ENCODE measurements around the gene HCRT.

HCRT gene

GRCh38 chr17:42193969-42194899 is 9.0 kb upstream of the HCRT start, which contains the start of gene GHDC:
Gene GHDC, minus strand, starts transcription at chr17:42194494. Its CDS starts 913 bp downstream, at chr17:42193581.
- TF ChIP-seq TAF1 (IDR thresholded peaks at IDR 0.05; ENCODE audit: low read depth): no peak
- no peak for TF ChIP-seq RAD21 (IDR thresholded peaks at IDR 0.05; ENCODE audit: low read depth)
- TF ChIP-seq ZBTB7A (IDR thresholded peaks at IDR 0.05; ENCODE audit: low read depth): peak; percentile 77; the same call in 1 of the 2 replicates
- TF ChIP-seq CEBPB (IDR thresholded peaks at IDR 0.05): no peak
- TF ChIP-seq YY1 (IDR thresholded peaks at IDR 0.05; ENCODE audit: low read depth): 0 out of 2 replicates have a peak, but pooled peaks have one; percentile 67
- TF ChIP-seq, protein P1, sequence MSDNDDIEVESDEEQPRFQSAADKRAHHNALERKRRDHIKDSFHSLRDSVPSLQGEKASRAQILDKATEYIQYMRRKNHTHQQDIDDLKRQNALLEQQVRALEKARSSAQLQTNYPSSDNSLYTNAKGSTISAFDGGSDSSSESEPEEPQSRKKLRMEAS (IDR thresholded peaks at IDR 0.05): peak; percentile 97
- TF ChIP-seq, protein P2, sequence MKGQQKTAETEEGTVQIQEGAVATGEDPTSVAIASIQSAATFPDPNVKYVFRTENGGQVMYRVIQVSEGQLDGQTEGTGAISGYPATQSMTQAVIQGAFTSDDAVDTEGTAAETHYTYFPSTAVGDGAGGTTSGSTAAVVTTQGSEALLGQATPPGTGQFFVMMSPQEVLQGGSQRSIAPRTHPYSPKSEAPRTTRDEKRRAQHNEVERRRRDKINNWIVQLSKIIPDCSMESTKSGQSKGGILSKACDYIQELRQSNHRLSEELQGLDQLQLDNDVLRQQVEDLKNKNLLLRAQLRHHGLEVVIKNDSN (IDR thresholded peaks at IDR 0.05): peak; percentile 85
- TF ChIP-seq REST (IDR thresholded peaks at IDR 0.05; ENCODE audit: low read depth): no peak
- no peak for TF ChIP-seq FOXM1 (IDR thresholded peaks at IDR 0.05; ENCODE audit: borderline replicate concordance, low read depth)
- TF ChIP-seq TEAD4 (IDR thresholded peaks at IDR 0.05): no peak
- TF ChIP-seq NFIC (IDR thresholded peaks at IDR 0.05): no peak
- TF ChIP-seq TCF12 (IDR thresholded peaks at IDR 0.05; ENCODE audit: low read depth): peak; percentile 52; the same call in 1 of the 2 replicates
- TF ChIP-seq EP300 (IDR thresholded peaks at IDR 0.05; ENCODE audit: borderline replicate concordance): no peak
- no peak for TF ChIP-seq EGR1 (IDR thresholded peaks at IDR 0.05)
- TF ChIP-seq CREB1 (IDR thresholded peaks at IDR 0.05; ENCODE audit: low read depth): no peak

DNA sequence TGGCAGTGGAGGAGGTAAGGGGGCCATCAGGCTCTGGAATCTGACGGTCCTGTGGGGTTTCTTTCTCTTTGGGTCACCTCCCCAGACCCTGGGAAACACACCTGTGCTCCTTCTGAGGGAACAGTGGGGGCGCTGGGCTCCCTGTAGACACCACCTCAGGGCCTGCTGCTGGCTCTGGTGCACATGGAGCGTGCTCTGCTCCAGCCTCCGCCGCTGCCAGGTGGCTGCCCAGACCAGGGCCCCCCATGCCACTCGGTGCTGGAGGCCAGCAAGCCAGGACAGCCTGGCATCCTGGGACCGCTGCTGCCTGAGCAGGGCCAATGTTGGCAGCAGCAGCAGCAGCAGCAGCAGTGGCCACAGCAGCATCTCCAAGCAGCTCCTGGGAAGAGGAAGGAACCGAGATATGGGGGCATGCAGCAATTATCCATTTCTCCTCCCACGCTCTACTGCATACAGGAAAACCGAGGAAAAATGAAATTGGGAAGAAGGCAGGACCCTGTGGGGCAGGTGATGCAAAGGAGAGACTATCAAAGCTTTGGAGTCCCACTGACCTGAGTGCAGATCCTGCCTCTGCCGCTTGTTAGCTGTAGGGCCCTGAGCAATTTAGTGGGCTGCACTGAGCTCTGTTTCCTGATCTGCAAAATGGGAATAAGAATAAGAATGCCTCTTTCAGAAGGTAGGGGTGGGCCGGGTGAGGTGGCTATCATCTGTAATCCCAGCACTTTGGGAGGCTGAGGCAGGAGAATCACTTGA is 8.1 kb upstream of the HCRT start:
- no peak for TF ChIP-seq RAD21 (IDR thresholded peaks at IDR 0.05; ENCODE audit: low read depth)
- no peak for TF ChIP-seq NFIC (IDR thresholded peaks at IDR 0.05)
- TF ChIP-seq TEAD4 (IDR thresholded peaks at IDR 0.05): no peak
- TF ChIP-seq YY1 (IDR thresholded peaks at IDR 0.05; ENCODE audit: low read depth): no peak
- TF ChIP-seq CREB1 (IDR thresholded peaks at IDR 0.05; ENCODE audit: low read depth): no peak
- TF ChIP-seq TAF1 (IDR thresholded peaks at IDR 0.05; ENCODE audit: low read depth): no peak
- no peak for TF ChIP-seq FOXM1 (IDR thresholded peaks at IDR 0.05; ENCODE audit: borderline replicate concordance, low read depth)
- TF ChIP-seq, protein P2 (IDR thresholded peaks at IDR 0.05): no peak
- TF ChIP-seq, protein P1 (IDR thresholded peaks at IDR 0.05): no peak
- no peak for TF ChIP-seq CEBPB (IDR thresholded peaks at IDR 0.05)

DNA sequence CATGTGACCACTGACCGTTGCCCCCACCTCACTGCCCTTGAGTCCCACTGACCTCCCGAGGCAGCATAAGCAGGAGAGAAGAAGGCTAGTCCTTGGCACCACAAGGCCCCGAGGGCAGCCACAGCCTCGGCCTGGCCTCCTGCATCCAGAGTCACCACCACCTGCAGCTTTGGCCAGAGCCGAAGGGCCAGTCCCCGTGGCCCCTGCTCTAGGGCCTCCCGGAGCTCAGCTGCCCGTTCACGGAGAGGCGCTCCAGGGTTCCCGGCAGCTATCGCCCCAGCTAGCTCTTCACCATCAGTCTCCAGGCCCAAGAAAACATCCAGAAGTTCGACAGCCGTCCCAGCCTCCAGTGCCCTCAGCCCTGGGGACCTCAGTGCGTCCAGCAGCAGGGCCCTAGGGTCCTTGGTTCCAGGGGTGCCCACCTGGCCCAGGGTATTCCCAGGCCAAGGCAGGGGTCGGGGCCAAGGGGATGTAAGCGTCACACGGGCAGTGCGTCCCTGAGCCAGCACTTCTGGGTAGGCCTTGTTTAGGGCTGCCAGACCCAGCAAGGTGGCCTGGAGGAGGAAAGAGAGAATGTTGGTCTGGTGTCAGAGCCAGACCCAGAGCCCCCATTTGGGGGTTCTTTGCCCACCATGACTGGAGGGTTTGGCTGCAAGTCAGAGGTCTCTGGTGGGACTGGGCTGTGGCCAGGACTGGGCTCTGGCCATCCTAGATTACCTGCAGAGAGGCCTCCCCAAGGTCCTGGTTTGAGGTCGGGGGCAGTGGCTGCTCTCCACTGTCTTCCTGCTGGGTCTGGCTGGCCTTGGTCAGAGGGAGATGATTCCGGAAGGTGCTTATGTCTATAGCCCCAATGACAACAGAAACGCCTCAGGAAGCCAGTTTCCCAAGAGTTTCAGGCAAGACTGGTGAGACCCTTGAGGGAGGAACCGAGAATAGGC is 7.2 kb upstream of the HCRT start:
- TF ChIP-seq YY1 (IDR thresholded peaks at IDR 0.05; ENCODE audit: low read depth) (no peak), TEAD4 (IDR thresholded peaks at IDR 0.05) (no peak), TCF12 (IDR thresholded peaks at IDR 0.05; ENCODE audit: low read depth) (no peak), REST (IDR thresholded peaks at IDR 0.05; ENCODE audit: low read depth) (no peak), TAF1 (IDR thresholded peaks at IDR 0.05; ENCODE audit: low read depth) (no peak), EGR1 (IDR thresholded peaks at IDR 0.05) (no peak), CEBPB (IDR thresholded peaks at IDR 0.05) (no peak), CREB1 (IDR thresholded peaks at IDR 0.05; ENCODE audit: low read depth) (no peak), NFIC (IDR thresholded peaks at IDR 0.05) (no peak), ZBTB7A (IDR thresholded peaks at IDR 0.05; ENCODE audit: low read depth) (no peak), EP300 (IDR thresholded peaks at IDR 0.05; ENCODE audit: borderline replicate concordance) (no peak), FOXM1 (IDR thresholded peaks at IDR 0.05; ENCODE audit: borderline replicate concordance, low read depth) (no peak), RAD21 (IDR thresholded peaks at IDR 0.05; ENCODE audit: low read depth) (no peak)
- TF ChIP-seq, protein P2 (IDR thresholded peaks at IDR 0.05): no peak

Data from Ishikawa (cell line).